Stimulated activated CD8-positive, alpha-beta memory T cell treated with anti-CD3 and anti-CD28 coated beads, Interleukin-15, amount 100 ng/mL, for 48 hours (primary cell): Measurements from ENCODE around the gene MYO6.
"Not testable (repeated sequence)": the region's sequence is repeated elsewhere in the genome, so short reads cannot be mapped to it uniquely, and the experiment has no call there.

Experiments
- DNase-seq, 2 donors: peaks; one replicate each; pipeline ENCODE4 v3.0.0-alpha.2; 2020; ENCODE audit warnings: low read depth in 2 of 2

Gene MYO6

DNA sequence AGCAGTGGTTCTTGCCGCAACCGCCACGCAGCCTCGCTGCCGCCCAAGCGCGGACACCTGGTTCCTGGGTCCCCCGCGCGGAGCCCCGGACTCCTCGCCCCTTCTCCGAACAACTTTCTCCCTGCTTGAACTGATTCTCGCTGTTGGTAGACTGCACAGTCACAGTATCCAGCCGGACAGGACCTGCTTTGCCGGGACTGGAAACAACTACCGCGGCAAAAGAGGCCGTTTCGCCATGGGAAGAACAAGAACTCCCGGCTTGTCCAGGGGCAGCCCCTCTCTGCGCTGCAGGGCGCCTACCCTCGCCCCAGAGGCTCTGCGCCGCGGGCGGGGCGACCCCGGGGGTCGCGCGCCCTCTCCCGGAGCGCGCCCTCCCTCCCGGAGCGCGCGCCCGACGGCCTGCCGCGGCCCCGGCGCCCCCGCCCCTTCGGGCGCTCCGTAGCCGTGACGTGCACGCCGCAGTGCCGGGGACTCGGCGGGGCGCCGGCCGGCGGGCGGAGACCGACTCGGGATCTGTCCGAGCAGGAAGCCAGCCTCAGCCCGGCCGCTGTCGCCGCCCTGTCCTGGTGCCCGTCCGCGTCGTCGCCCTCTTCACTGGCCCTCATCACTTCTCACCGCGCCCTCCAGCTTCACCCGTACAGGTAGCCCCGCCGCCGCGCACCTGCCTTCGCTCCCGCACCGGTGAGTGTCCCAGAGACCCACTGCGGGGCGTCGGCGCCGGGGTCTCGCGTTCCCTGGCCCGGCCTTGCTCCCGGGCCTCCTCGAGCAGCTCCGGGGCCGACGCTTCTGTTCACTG lies at the start of gene MYO6:
Gene MYO6 (plus strand): TSS at position 497 of the 796 bp plus-strand sequence. CDS start 68,309 bp downstream, outside the sequence.
- peak; percentile 8 to 18 for DNase-seq

DNA sequence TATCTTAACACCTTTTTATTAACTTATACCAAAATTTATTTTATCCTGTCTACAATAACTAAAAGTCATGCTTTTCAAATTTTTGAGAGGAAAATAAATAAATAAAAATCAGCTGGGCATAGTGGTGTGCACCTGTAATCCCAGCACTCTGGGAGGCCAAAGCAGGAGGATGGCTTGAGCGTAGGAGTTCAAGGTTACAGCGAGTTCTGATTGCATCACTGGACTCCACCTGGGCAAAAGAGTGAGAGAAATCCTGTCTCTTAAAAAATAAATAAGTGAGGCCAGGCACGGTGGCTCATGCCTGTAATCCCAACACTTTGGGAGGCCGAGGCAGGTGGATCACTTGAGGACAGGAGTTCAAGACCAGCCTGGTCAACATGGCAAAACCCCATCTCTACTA lies 40.7 kb upstream of the MYO6 start:
- not testable (repeated sequence) for DNase-seq

GRCh38 chr6:75711173-75711572 lies 37.9 kb upstream of the MYO6 start:
- DNase-seq: no peak

DNA sequence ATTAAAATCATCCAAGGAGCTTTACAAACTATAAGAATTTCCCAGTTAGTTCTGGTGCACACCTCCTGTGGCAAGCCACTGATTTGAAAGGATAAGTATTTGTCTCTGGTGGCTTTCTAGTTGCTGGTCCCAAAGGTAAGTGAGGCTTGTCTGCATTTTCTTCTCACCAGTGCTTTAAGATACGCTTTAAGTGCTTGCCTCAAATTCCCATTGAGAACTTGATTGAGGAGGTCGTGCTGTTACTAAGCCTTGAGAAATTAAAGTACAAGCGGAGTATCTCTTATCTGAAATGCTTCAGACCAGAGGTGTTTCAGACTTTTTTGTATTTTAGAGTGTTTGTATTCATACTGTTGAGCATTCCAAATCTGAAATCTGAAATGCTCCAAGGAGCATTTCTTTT lies 29.9 kb upstream of the MYO6 start:
- DNase-seq: no peak

GRCh38 chr6:75723382-75723781 lies 25.7 kb upstream of the MYO6 start:
- no peak for DNase-seq

GRCh38 chr6:75727206-75727605 lies 21.8 kb upstream of the MYO6 start:
- no peak for DNase-seq

DNA sequence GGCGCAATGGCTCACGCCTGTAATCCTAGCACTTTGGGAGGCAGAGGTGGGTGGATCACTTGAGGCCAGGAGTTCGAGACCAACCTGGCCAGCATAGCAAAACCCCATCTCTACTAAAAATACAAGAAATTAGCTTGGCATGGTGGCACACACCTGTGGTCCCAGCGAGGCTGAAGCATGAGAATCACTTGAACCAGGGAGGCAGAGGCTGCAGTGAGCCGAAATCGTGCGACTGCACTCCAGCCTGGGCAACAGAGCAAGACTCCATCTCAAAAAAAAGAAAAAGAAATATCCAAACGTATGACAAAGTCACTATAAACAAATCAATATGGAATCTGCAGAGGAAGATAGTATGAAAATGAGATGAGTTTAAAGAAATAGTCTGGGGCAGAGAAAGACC lies 18.0 kb upstream of the MYO6 start:
- not testable (repeated sequence) for DNase-seq

GRCh38 chr6:75735491-75736186 lies 13.4 kb upstream of the MYO6 start:
- no peak for DNase-seq

DNA sequence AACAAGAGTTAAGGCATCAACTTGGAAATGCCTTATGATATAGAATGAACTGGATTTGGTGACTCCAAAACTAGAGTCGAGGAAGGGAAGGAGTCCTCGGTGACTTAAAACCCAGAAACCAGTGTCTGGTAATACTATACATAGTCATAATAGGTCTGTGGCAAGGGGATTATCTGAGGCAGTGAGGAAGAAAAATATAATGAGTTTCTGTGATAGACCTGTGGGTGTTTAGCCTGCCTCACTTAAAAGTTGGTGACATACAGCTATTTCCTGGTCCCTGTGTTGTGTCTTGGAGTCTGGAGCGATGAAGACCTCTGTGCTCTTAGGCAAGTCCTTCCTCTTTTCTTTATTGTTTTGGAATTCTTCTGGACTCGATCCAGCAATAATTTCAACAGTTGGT lies 5.1 kb upstream of the MYO6 start:
- DNase-seq: no peak

GRCh38 chr6:75745404-75745803 lies 3.6 kb upstream of the MYO6 start:
- no peak for DNase-seq

- DNase-seq: no peak
Measured at GRCh38 chr6:75746221-75746620, 2.8 kb upstream of the MYO6 start.

DNA sequence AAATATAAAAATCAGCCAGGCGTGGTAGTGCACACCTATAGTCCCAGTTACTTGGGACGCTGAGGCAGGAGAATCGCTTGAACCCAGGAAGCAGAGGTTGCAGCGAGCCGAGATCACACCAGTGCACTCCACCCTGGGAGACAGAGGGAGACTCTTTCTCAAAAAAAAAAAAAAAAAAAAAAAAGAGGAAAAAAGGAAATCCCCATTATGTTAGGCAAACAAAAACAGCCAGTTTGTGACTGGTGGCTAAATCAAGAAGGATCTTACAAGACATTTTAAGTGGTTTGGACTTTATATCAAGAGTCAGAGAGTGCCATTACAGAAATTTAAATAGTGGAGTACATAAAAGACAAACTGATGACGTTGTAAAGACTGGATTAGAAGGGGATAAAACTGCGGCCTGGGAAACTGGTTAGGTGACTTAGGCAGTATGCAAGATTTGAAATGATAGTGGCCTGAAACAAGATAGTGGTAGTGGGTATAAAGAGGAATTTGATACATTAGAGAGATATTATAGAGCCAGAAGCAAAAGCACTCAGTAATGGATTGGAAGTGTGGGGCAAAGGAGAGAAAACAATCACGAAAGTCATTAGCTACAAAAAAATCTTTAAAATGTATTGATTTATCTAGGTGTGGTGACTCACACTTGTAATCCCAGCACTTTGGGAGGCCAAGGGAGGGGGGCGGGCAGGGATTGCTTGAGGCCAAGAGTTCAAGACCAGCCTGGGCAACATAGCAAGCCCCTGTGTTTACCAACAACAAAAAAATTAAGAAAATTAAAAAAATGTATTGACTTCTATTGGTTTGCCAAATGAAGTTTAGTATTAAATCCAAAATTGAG lies 1.7 kb upstream of the MYO6 start:
- DNase-seq: no peak

GRCh38 chr6:75748003-75748742 lies 866 bp upstream of the MYO6 start:
- no peak for DNase-seq

DNA sequence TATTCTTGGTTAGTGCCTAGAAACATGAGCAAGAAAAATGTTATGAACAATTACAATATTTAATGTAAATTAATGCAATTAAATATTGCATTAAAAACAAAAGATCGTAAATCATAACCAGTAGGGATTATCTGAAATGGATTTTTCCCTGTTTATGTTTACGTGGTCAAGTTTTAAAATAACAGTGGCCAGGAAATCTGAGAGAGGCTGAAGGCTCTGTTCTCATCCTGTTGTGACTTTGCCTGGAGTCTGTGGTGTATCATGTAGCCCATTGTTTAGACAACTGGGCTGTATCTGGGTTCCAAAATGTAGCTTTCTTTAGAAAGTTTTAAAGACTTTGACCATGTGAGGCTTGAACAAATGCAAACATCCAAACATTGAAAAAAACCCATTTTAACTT lies 2.4 kb downstream of the MYO6 start:
- DNase-seq: no peak

DNA sequence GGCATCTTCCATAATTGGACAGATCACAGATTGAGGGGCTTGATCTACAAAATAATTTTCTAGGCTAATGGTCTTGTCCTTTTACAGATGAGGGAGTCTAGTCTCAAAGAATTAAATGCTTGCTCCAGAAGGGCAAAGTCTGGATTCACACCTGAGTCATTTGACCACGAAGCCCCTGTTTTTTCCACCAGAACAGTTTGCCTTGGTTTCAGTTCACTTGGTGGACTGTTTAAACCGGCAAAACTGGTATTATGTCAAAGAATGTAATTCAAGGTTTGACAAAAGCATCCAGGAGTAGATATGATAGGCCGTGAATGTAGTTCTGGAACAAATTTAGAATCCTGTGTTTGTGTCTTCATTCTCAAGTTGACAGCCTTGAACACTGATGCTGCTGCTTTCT lies 3.3 kb downstream of the MYO6 start:
- no peak for DNase-seq

GRCh38 chr6:75755704-75756103 lies 6.7 kb downstream of the MYO6 start:
- DNase-seq: no peak

DNA sequence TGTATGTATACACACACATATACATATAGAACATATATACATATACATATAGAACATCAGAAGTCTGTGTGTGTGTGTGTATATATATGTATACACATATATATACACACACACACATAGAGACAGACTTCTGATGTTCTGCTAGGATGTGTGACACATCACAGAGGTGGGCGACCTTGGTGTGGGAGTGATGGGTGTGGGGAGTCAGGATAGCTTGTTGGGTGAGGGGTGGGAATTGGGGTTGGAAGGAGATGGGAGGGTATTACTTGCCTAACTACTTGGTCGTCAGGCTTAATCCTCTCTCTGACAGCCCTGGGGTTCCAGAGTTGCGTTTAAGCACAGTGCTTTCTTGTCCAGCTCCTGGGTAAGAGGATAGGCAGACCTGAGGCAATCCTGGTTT lies 8.3 kb downstream of the MYO6 start:
- DNase-seq: no peak

DNA sequence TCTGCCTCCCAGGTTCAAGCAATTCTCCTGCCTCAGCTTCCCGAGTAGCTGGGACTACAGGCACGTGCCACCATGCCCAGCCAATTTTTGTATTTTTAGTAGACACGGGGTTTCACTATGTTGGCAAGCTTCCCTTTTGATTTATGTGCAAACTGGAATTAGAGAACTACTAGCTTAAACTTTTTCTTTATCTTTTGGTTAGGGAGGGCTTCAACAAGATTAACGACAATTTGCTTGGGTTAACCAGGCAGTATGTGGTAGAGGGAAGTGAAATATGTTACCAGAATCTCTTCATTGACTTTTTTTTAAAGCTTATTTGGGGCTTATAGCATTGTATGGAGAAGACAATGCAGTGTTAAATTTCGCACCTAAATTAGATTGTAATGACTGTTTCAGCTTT lies 9.0 kb downstream of the MYO6 start:
- DNase-seq: no peak

DNA sequence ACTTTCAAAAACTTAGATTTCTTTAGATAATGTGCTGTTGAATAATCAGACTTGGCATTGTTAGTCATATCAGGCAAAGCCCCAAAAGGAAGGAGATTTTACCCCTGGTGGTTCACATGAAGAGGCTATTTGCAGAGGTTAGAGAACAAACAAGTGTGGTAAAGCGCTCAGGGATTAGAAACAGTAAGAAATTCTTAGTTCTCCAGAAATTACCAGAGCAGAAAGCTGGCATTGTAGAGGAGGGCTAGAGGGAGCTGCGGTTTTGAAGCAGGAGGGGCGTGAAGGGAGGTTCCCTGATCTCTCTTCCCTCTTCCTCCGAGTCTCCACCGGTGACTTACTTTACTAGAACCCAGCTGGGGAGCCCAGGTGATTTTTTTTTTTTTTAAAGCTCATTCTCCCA lies 10.2 kb downstream of the MYO6 start:
- no peak for DNase-seq

GRCh38 chr6:75760320-75760719 lies 11.3 kb downstream of the MYO6 start:
- DNase-seq: no peak

- no peak for DNase-seq
Measured at GRCh38 chr6:75761489-75761888, 12.4 kb downstream of the MYO6 start.

DNA sequence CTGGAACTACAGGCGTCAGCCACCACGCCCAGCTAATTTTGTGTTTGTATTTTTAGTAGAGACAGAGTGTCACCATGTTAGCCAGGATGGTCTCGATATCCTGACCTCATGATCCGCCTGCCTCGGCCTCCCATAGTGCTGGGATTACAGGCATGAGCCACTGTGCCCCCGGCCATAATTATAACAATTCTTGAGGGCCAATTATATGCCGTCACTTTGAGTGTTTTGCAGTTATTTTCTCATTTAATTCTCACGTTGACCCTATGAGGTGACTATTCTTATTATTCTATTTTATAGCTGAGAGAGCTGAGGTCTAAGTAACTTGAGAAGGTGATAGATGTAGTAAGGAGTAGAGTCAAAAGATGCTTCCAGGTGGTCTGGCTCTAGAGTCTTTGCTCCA lies 13.0 kb downstream of the MYO6 start:
- no peak for DNase-seq
